K562 (cell line): ENCODE measurements around the gene DLGAP1. TPM values are rescaled to one million over a fixed set of nuclear protein-coding genes. Genes with fewer than 3 reads are reported as not detected.

Experiments
- CHD1 ChIP-seq: fragments of 200-600 bp; sonication (generic); IDR thresholded peaks from one replicate; pipeline ENCODE4 v1.6.1; 2012; ENCODE audit warnings: mild to moderate bottlenecking, moderate library complexity, low read length, inconsistent platforms
- RUNX1 ChIP-seq: sonication (generic); IDR thresholded peaks from 2 replicates; pipeline ENCODE4 v1.6.1; 2016; ENCODE audit warnings: antibody characterized with exemption, low read depth
- SMARCA5 ChIP-seq: fragments of 450-650 bp; IDR thresholded peaks from 2 replicates; pipeline ENCODE4 v1.6.1; 2016
- ZBTB1 ChIP-seq: sonication (generic); formaldehyde crosslinking; IDR thresholded peaks from 2 replicates; pipeline ENCODE4 v1.8.1; 2023; ENCODE audit warnings: missing genetic modification reagents, low read depth, mild to moderate bottlenecking, borderline replicate concordance
- ZNF121 ChIP-seq: sonication (generic); formaldehyde crosslinking; conservative IDR thresholded peaks from 2 replicates; pipeline ENCODE4 v1.8.0; 2022; ENCODE audit warnings: missing genetic modification reagents
- ZNF212 ChIP-seq: fragments of 450-650 bp; formaldehyde crosslinking; IDR thresholded peaks from 2 replicates; pipeline ENCODE4 v1.4.0; 2020; ENCODE audit warnings: mild to moderate bottlenecking
- polyA plus RNA-seq, 8 experiments: library from polyadenylated mRNA; depleted of rRNA in 4 of 8; stranded (reverse) in 5 of 8; unstranded in 3 of 8; fragments of >200 nt; fragmentation: Nextera tagmentation in 2 of 8; fragmentation: Illumina TruSeq in 1 of 8; extraction: Ambion mirVana in 2 of 8; extraction: Trizol in 1 of 8; gene quantifications; 2 replicates each; pipeline versions ENCODE4 v1.2.1 to v1.2.3, GENCODE V29; 2011 to 2014; ENCODE audit warnings: inconsistent platforms in 1 of 8, missing spikeins in 1 of 8
- total RNA-seq, 7 experiments: library from RNA; depleted of rRNA in 6 of 7; stranded (reverse); fragments of >200 nt in 6 of 7; fragmentation: Illumina TruSeq in 2 of 7; extraction: Trizol in 2 of 7; gene quantifications; 2 replicates each; pipeline versions ENCODE4 v1.2.1 to v1.2.3, GENCODE V29; 2011 to 2021; ENCODE audit warnings: low replicate concordance in 1 of 7
- TF ChIP-seq, protein P1 (sequence below): sonication (generic); formaldehyde crosslinking; IDR thresholded peaks from 2 replicates; pipeline ENCODE4 v1.8.0; 2022; ENCODE audit warnings: missing genetic modification reagents, mild to moderate bottlenecking, moderate library complexity, borderline replicate concordance
- TF ChIP-seq, protein P2 (sequence below): sonication (generic); formaldehyde crosslinking; IDR thresholded peaks from 2 replicates; pipeline ENCODE4 v1.8.1; 2023; ENCODE audit warnings: mild to moderate bottlenecking, missing genetic modification reagents, moderate library complexity
- TF ChIP-seq, protein P3 (sequence below): fragments of 250-450 bp; sonication (Bioruptor Pico); IDR thresholded peaks from 2 replicates; pipeline ENCODE4 v1.8.0; 2021; ENCODE audit warnings: moderate library complexity, mild to moderate bottlenecking, inconsistent platforms
- TF ChIP-seq, protein P4 (sequence below), 2 experiments: fragments of 450-650 bp; IDR thresholded peaks; 2 replicates each; pipeline ENCODE4 v1.6.1; 2016; ENCODE audit warnings: mild to moderate bottlenecking in 2 of 2, borderline replicate concordance in 1 of 2, low read depth in 1 of 2, moderate library complexity in 1 of 2
- TF ChIP-seq, protein P5 (sequence below): fragments of 250-450 bp; sonication (Bioruptor Pico); IDR thresholded peaks from 2 replicates; pipeline ENCODE4 v1.8.0; 2021; ENCODE audit warnings: borderline replicate concordance, mild to moderate bottlenecking, moderate library complexity; ENCODE audit not compliant: poor library complexity, severe bottlenecking

Gene DLGAP1
- total and polyA plus RNA-seq, 9 of the 15 experiments (the other 6 are each of a cell fraction or from before 2014, with no cell fraction given), result 0.04 to 0.22 (median 0.08) TPM

DNA sequence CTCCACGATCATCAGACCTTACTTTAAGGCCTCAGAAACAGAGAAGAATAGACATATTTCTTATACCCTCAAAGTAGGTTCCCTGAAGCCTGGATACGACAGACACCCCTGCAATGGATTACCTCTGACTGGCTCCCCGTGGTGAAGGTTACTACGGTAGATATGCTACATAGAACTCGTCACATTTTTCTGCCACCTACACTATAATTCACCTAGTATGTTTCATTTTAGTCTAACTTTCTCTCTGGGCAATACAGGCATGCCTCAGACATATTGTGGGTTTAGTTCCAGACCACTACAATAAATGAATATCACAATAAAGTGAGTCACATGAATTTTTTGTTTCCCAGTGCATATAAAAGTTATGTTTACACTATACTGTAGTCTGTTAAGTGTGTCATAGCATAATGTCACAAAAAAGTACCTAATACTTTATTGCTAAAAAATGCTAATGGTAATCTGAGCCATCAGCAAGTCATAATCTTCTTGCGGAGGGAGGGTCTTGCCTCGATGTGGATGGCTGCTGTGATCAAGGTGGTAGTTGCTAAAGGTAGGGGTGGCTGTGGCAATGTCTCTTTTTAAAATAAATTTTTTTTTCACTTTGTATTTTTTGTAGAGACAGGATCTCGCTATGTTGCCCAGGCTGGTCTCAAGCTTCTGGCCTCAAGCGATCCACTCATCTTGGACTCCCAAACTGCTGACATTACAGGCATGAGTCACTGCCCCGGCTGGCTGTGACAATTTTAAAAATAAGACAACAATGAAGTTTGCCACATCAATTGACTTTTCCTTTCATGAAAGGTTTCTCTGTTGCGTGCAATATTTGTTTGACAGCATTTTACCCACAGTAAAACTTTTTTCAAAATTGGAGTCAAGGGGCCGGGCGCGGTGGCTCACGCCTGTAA is 940.5 kb downstream of the DLGAP1 start (continued):
- TF ChIP-seq, protein P1, sequence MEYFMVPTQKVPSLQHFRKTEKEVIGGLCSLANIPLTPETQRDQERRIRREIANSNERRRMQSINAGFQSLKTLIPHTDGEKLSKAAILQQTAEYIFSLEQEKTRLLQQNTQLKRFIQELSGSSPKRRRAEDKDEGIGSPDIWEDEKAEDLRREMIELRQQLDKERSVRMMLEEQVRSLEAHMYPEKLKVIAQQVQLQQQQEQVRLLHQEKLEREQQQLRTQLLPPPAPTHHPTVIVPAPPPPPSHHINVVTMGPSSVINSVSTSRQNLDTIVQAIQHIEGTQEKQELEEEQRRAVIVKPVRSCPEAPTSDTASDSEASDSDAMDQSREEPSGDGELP (CRISPR knock-in tag), result peak; percentile 32; the same call in 1 of the 2 replicates
- TF ChIP-seq ZNF121 (CRISPR knock-in tag) (peak; percentile 79), ZNF212 (CRISPR knock-in tag) (no peak), ZBTB1 (no peak), CHD1 (no peak), RUNX1 (no peak), SMARCA5 (no peak)
- TF ChIP-seq, protein P2, sequence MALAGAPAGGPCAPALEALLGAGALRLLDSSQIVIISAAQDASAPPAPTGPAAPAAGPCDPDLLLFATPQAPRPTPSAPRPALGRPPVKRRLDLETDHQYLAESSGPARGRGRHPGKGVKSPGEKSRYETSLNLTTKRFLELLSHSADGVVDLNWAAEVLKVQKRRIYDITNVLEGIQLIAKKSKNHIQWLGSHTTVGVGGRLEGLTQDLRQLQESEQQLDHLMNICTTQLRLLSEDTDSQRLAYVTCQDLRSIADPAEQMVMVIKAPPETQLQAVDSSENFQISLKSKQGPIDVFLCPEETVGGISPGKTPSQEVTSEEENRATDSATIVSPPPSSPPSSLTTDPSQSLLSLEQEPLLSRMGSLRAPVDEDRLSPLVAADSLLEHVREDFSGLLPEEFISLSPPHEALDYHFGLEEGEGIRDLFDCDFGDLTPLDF, result no peak
- TF ChIP-seq, protein P3, sequence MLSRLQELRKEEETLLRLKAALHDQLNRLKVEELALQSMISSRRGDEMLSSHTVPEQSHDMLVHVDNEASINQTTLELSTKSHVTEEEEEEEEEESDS (CRISPR knock-in tag), result no peak
- TF ChIP-seq, protein P4, sequence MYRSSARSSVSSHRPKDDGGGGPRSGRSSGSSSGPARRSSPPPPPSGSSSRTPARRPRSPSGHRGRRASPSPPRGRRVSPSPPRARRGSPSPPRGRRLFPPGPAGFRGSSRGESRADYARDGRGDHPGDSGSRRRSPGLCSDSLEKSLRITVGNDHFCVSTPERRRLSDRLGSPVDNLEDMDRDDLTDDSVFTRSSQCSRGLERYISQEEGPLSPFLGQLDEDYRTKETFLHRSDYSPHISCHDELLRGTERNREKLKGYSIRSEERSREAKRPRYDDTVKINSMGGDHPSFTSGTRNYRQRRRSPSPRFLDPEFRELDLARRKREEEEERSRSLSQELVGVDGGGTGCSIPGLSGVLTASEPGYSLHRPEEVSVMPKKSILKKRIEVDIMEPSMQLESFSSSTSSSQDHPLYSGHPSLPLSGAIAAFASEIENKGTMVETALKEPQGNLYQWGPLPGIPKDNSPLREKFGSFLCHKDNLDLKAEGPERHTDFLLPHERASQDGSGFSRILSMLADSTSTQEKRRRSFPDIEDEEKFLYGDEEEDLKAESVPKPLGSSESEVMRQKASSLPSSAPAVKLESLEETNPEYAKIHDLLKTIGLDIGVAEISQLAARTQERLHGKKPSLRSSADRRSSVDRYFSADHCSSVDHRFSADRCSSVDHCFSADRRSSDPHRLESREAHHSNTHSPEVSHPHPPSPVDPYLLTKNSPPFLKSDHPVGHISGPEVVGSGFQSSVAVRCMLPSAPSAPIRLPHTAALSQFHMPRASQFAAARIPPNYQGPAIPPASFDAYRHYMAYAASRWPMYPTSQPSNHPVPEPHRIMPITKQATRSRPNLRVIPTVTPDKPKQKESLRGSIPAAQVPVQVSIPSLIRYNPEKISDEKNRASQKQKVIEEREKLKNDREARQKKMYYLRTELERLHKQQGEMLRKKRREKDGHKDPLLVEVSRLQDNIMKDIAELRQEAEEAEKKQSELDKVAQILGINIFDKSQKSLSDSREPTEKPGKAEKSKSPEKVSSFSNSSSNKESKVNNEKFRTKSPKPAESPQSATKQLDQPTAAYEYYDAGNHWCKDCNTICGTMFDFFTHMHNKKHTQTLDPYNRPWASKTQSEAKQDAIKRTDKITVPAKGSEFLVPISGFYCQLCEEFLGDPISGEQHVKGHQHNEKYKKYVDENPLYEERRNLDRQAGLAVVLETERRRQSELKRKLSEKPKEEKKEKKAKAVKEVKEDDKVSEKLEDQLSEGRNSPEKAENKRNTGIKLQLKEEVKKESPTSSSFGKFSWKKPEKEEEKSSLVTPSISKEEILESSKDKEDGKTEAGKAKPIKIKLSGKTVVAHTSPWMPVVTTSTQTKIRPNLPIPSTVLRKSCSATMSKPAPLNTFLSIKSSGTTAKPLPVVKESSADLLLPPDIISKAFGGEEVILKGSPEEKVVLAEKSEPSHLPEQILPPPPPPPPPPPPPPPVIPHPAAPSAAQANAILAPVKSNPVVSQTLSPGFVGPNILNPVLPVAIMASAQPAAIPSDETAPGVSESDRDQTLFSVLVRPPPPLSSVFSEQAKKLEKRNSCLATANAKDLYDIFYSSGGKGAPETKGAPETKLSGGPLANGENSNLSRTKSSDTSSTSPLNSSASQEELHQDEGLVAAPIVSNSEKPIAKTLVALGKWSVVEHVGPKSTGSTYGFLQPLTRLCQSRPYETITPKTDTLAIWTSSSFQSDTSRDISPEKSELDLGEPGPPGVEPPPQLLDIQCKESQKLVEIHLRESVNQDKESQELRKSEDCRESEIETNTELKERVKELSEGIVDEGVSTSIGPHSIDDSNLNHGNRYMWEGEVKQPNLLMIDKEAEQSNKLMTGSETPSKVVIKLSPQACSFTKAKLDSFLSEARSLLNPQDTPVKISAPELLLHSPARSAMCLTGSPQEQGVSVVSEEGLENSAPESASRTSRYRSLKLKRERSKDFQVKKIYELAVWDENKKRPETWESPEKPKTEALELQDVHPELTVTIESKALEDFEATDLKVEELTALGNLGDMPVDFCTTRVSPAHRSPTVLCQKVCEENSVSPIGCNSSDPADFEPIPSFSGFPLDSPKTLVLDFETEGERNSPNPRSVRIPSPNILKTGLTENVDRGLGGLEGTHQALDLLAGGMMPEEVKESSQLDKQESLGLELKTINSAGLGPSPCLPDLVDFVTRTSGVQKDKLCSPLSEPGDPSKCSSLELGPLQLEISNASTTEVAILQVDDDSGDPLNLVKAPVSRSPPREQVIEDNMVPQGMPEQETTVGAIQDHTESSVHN (IDR thresholded peaks at IDR 0.05; ENCODE audit: borderline replicate concordance in 1 of 2, low read depth in 1 of 2), result no peak
- TF ChIP-seq, protein P5, sequence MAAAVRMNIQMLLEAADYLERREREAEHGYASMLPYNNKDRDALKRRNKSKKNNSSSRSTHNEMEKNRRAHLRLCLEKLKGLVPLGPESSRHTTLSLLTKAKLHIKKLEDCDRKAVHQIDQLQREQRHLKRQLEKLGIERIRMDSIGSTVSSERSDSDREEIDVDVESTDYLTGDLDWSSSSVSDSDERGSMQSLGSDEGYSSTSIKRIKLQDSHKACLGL, result no peak
